ENCODE data around the gene LYRM4. TPM values are rescaled to one million over a fixed set of nuclear protein-coding genes. Genes with fewer than 3 reads are reported as not detected.

LYRM4 gene
- total and polyA plus RNA-seq, 2 donors, result 20.6 to 20.8 TPM

DNA sequence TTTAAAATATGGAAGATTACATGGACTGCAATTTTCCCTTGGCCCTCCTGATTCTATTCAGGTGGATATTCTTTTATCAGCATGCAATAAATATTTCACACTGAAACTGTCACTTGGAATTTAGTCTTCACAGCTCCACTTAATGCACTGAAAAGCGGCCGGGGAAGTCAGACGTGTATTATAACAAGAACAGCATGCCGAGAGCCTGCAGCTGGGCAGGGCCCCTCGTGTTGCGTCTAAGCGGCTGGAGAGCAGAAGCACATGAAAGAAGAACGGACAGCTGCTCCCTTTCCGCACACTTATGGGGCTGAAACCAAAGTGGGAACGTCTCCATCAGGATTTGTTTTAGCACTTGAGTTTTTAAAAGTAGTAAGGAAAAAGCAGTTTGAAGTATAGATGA lies 57.2 kb downstream of the LYRM4 start:
- no peak for DNase-seq (ENCODE audit: extremely low spot score)
- 73% methylated on average over 10 of the region's 10 CpGs for WGBS
- Histone ChIP-seq H3K4me3 (ENCODE audit: low read depth, low read length) (no peak overlapping the region), H3K4me1 (ENCODE audit: insufficient read depth) (no peaks in the 10 kb centered on the region), H3K36me3 (ENCODE audit: insufficient read depth) (no peaks in the 10 kb centered on the region), H3K27ac (ENCODE audit: low read depth) (no peak overlapping the region)

- Histone ChIP-seq H3K27ac (ENCODE audit: low read depth) (no peak overlapping the region), H3K4me1 (ENCODE audit: insufficient read depth) (no peaks in the 10 kb centered on the region), H3K4me3 (ENCODE audit: low read depth, low read length) (no peak overlapping the region), H3K36me3 (ENCODE audit: insufficient read depth) (no peaks in the 10 kb centered on the region)
- 91% methylated on average over 7 of the region's 7 CpGs for WGBS
- DNase-seq (ENCODE audit: extremely low spot score), result no peak
These were observed 57.8 kb downstream of the LYRM4 start for GRCh38 chr6:5202941-5203340.

GRCh38 chr6:5202206-5202605 lies 58.5 kb downstream of the LYRM4 start:
- Histone ChIP-seq H3K4me3 (ENCODE audit: low read depth, low read length) (no peak overlapping the region), H3K36me3 (ENCODE audit: insufficient read depth) (no peaks in the 10 kb centered on the region), H3K27ac (ENCODE audit: low read depth) (no peak overlapping the region), H3K4me1 (ENCODE audit: insufficient read depth) (no peaks in the 10 kb centered on the region)
- no peak for DNase-seq (ENCODE audit: extremely low spot score)

- DNase-seq (ENCODE audit: extremely low spot score), result no peak
- H3K27ac ChIP-seq (ENCODE audit: low read depth), result no peak overlapping the region
- H3K36me3 ChIP-seq (ENCODE audit: insufficient read depth), result no peaks in the 10 kb centered on the region
- WGBS, result 94% methylated on average over 5 of the region's 5 CpGs
- H3K4me3 ChIP-seq (ENCODE audit: low read depth, low read length), result no peak overlapping the region
- H3K4me1 ChIP-seq (ENCODE audit: insufficient read depth), result no peaks in the 10 kb centered on the region
These were observed 59.5 kb downstream of the LYRM4 start for GRCh38 chr6:5201271-5201670.

- H3K36me3 ChIP-seq (ENCODE audit: insufficient read depth), result no peaks in the 10 kb centered on the region
- no peak overlapping the region for H3K4me3 ChIP-seq (ENCODE audit: low read depth, low read length)
- no peak overlapping the region for H3K27ac ChIP-seq (ENCODE audit: low read depth)
These were observed 61.0 kb downstream of the LYRM4 start for GRCh38 chr6:5199702-5200101.

GRCh38 chr6:5199283-5199682 lies 61.5 kb downstream of the LYRM4 start:
- Histone ChIP-seq H3K36me3 (ENCODE audit: insufficient read depth) (no peaks in the 10 kb centered on the region), H3K27ac (ENCODE audit: low read depth) (no peak overlapping the region), H3K4me1 (ENCODE audit: insufficient read depth) (no peaks in the 10 kb centered on the region), H3K4me3 (ENCODE audit: low read depth, low read length) (no peak overlapping the region)
- WGBS, result 97% methylated on average over 2 of the region's 2 CpGs
- DNase-seq (ENCODE audit: extremely low spot score), result no peak

More at GRCh38 chr6:5199702-5200101, 61.0 kb downstream of the LYRM4 start:
- H3K4me1 ChIP-seq (ENCODE audit: insufficient read depth), result no peaks in the 10 kb centered on the region
- DNase-seq (ENCODE audit: extremely low spot score), result no peak

GRCh38 chr6:5197084-5197483 lies 63.7 kb downstream of the LYRM4 start:
- DNase-seq (ENCODE audit: extremely low spot score), result no peak
- WGBS, result 96% methylated on average over 5 of the region's 5 CpGs
- H3K4me1 ChIP-seq (ENCODE audit: insufficient read depth), result no peaks in the 10 kb centered on the region

DNA sequence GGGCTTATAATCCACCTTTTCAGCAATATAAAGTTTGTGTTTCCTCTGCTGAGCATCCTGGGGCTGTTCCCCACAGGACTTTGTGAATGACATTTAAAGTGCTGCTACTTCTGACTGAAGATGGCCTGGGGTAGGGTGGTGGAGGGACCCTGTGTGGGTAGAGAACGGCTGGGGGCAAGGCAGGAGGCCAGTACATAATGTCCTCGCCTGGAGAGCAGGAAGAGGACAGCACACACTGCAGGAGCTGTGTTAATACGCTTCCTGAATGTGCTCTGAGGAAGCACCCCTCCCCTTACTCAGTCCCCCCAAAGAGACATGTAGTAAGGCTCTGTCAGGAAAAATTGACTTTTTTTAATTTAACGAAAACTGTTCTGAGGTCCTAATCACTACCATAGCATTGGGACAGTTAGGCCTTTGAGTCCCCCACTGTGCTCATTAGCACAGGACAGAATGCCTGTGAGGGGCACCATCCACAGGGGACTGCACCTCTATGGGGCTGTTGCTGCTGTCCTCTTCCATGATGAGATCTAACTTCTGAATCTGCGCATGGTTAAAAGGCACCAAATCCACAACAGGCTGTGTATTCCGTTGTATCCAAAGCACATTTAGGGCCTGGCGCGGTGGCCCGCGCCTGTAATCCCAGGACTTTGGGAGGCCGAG lies 68.5 kb downstream of the LYRM4 start:
- Histone ChIP-seq H3K4me1 (ENCODE audit: insufficient read depth) (no peaks in the 10 kb centered on the region), H3K36me3 (ENCODE audit: insufficient read depth) (no peaks in the 10 kb centered on the region), H3K4me3 (ENCODE audit: low read depth, low read length) (no peak overlapping the region), H3K27ac (ENCODE audit: low read depth) (no peak overlapping the region)
- DNase-seq (ENCODE audit: extremely low spot score), result no peak
- WGBS, result 97% methylated on average over 11 of the region's 11 CpGs

More at GRCh38 chr6:5197084-5197483, 63.7 kb downstream of the LYRM4 start:
- no peak overlapping the region for H3K4me3 ChIP-seq (ENCODE audit: low read depth, low read length)
- H3K36me3 ChIP-seq (ENCODE audit: insufficient read depth), result no peaks in the 10 kb centered on the region
- no peak overlapping the region for H3K27ac ChIP-seq (ENCODE audit: low read depth)

DNA sequence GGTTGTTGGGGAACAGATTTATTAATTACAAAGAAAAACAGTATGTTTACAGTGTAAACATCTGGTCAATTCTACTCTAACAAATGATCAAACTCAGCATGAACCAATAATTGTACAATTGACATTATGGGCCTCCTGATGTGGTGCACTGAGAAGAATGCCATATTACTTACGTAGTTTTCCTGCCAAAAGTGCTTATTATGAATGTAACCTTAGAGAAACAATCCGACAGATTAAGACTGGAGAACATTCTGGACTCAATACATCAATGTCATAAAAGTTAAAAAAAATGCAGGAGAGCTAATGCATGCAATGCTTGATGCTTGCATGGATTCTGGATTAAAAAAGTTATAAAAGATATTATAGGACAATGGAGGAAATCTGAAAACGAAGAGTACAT lies 69.0 kb downstream of the LYRM4 start:
- H3K27ac ChIP-seq (ENCODE audit: low read depth), result no peak overlapping the region

DNA sequence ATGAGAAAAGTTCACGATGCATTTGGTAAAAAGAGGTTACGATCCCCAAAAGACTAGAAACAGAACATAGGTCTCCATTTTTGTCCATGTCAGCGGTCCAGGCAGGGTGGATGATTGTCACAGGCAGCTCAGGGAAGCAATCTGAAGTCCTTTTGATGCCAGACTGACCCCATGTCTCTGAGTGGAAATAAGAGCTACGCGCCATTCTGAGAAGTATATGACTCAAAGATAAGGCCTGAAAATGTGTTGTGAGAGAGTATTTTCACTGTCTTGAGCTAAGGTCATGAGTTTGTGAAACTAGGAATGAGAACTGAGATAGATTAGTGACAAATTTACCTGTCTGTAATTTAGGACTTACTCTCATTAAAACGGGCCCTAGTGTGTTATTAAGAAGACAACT lies 69.5 kb downstream of the LYRM4 start:
- H3K27ac ChIP-seq (ENCODE audit: low read depth), result no peak overlapping the region
- no peak overlapping the region for H3K4me3 ChIP-seq (ENCODE audit: low read depth, low read length)
- H3K36me3 ChIP-seq (ENCODE audit: insufficient read depth), result no peaks in the 10 kb centered on the region
- WGBS, result 92% methylated on average over 6 of the region's 6 CpGs
- DNase-seq (ENCODE audit: extremely low spot score), result no peak
- H3K4me1 ChIP-seq (ENCODE audit: insufficient read depth), result no peaks in the 10 kb centered on the region

More for the DNA sequence above, 69.0 kb downstream of the LYRM4 start:
- 88% methylated on average over 3 of the region's 3 CpGs for WGBS
- H3K36me3 ChIP-seq (ENCODE audit: insufficient read depth), result no peaks in the 10 kb centered on the region
- H3K4me3 ChIP-seq (ENCODE audit: low read depth, low read length), result no peak overlapping the region
- no peaks in the 10 kb centered on the region for H3K4me1 ChIP-seq (ENCODE audit: insufficient read depth)
- no peak for DNase-seq (ENCODE audit: extremely low spot score)

DNA sequence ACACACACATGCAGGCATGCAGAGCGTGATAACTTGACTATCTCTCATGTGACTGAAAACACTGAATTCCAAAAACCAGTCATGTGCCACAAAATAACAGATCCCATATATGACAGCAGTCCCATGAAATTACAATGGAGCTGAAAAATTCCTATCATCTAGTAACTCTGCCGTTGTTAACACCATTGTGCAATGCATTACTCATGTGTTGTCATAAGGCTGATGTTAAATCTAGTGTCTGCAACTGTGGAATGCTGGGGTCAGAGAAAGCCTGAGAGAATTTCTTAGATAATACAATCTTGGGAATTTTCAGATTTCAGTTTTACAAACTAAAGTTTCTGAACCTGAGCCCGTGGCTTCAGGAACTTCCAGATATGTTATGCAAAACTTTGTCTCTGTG lies 70.2 kb downstream of the LYRM4 start:
- Histone ChIP-seq H3K27ac (ENCODE audit: low read depth) (no peak overlapping the region), H3K4me3 (ENCODE audit: low read depth, low read length) (no peak overlapping the region), H3K4me1 (ENCODE audit: insufficient read depth) (no peaks in the 10 kb centered on the region), H3K36me3 (ENCODE audit: insufficient read depth) (no peaks in the 10 kb centered on the region)
- WGBS, result 54% methylated on average over 3 of the region's 3 CpGs
- DNase-seq (ENCODE audit: extremely low spot score), result no peak

GRCh38 chr6:5188646-5189045 lies 72.1 kb downstream of the LYRM4 start:
- Histone ChIP-seq H3K27ac (ENCODE audit: low read depth) (no peak overlapping the region), H3K4me3 (ENCODE audit: low read depth, low read length) (no peak overlapping the region), H3K4me1 (ENCODE audit: insufficient read depth) (no peaks in the 10 kb centered on the region), H3K36me3 (ENCODE audit: insufficient read depth) (no peaks in the 10 kb centered on the region)
- 100% methylated on average over 3 of the region's 3 CpGs for WGBS
- DNase-seq (ENCODE audit: extremely low spot score), result no peak

GRCh38 chr6:5184878-5185277 lies 75.9 kb downstream of the LYRM4 start:
- H3K36me3 ChIP-seq (ENCODE audit: insufficient read depth), result no peaks in the 10 kb centered on the region
- WGBS, result 92% methylated on average over 9 of the region's 9 CpGs
- no peak overlapping the region for H3K4me3 ChIP-seq (ENCODE audit: low read depth, low read length)
- no peak for DNase-seq (ENCODE audit: extremely low spot score)
- no peaks in the 10 kb centered on the region for H3K4me1 ChIP-seq (ENCODE audit: insufficient read depth)
- H3K27ac ChIP-seq (ENCODE audit: low read depth), result no peak overlapping the region

DNA sequence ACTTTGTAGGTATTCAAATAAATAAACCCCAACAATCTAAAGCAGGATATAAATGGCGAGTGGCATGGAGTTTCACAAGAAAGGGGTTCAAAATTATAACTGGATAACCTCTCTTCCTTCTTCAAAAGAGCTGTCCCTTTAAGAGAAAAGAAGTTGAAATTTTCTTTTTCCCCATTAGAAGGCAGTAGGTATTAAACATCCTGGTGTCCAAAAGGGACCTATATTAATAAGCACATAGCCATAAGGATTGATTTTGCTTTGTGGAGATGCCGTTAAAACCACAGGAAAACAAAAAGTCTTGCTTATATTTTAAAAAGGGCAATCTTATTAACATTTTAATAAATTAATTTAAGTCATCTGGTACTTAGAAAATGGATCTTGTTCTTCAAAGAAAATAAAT lies 76.5 kb downstream of the LYRM4 start:
- no peak overlapping the region for H3K27ac ChIP-seq (ENCODE audit: low read depth)
- no peaks in the 10 kb centered on the region for H3K36me3 ChIP-seq (ENCODE audit: insufficient read depth)
- no peaks in the 10 kb centered on the region for H3K4me1 ChIP-seq (ENCODE audit: insufficient read depth)
- whole genome bisulfite sequencing, result 74% methylated on average over 2 of the region's 2 CpGs
- H3K4me3 ChIP-seq (ENCODE audit: low read depth, low read length), result no peak overlapping the region
- DNase-seq (ENCODE audit: extremely low spot score), result no peak
